HS-5 (cell line): ENCODE results near the gene AKT1S1.
"Not testable (repeated sequence)": the region's sequence is repeated elsewhere in the genome, so short reads cannot be mapped to it uniquely, and the experiment has no call there.

ENCODE experiments used
- DNase-seq: peaks from one replicate; pipeline ENCODE4 v3.0.0-alpha.2; 2012; ENCODE audit warnings: low read depth

Gene AKT1S1

DNA sequence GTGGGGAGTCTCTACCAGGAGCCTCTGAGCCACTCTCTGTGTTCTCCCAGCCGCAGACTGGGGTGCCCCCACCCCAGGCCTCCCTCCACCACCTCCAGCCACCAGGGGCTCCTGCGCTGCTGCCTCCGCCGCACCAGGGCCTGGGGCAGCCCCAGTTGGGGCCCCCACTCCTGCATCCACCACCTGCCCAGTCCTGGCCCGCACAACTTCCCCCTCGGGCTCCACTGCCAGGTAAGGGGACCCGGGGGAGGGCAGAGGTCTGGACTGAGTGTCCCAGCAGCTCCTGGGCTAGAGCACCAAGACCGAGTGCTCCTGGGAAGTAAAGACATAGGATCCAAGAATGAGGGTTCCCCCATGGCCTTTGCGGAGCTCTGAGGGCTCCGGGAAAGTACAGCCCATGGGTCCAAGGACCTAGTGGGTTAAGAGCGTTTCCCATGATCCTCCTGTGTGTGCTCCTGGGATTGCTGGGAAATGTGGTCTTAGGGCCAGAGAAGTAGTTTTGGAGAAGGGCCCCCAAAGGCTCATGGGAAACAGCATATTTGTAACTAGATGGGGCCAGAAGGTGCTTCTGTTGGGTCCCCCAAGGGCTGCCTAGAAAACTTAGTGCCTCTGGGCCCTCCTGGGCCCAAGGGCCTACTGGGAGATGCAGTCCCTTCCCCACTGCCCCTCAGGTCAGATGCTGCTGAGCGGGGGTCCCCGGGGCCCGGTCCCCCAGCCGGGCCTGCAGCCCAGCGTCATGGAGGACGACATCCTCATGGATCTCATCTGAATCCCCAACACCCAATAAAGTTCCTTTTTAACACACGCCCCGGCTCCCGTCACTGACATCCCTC, 40.8 kb downstream of the AKT1S1 start:
- DNase-seq, result no peak

DNA sequence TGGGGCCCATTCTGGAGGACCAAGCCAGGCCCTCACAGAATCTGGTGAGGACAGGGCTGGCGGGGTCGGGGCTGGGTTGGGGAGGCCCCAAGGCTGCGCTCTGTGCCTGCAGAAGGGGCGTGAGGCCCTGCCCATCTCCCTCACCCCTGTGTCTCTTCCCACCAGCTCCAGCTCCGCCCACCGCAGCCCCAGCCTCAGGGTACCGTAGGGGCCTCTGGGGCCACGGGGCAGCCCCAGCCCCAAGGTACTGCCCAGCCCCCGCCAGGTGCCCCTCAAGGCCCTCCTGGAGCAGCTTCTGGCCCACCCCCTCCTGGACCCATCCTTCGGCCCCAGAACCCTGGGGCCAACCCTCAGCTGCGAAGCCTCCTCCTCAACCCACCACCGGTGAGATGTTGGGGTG, 41.6 kb downstream of the AKT1S1 start:
- DNase-seq, result no peak

DNA sequence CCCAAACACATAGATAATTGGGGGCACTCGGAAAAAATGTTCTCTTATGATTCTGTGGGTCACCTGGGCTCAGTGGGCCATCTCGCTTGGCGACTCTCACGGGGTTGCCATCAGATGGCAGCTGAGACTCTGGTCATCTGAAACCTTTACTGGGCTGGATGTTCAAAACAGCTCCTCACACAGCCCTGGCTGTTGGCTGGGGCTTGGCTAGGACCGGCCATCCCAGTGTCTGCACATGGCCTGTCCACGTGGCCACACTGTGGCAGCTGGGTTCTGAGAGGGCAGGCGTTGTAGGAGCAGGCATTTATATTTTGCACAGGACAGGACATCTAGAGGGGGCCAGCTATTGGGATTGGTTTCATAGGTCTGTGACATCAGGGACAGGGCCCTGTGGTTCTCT, 43.6 kb downstream of the AKT1S1 start:
- DNase-seq, result no peak

DNA sequence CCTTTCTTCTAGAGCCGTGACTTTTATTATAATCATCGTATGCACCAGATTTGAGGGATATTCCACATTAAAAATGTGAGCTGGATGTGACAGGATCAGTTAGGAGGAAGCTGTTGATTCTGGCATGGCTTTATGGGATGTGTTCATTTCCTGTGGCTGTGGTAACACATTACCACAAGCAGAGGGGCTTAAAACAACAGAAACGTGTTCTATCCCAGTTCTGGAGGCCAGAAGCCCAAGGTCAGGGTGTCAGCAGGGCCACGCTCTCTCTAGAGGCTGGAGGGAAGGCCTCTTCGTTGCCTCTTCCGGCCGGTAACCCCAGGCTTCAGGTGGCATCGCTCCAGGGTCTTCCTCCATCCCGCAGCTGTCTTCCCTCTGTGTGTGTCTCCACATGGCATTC, 44.6 kb downstream of the AKT1S1 start:
- DNase-seq, result no peak

DNA sequence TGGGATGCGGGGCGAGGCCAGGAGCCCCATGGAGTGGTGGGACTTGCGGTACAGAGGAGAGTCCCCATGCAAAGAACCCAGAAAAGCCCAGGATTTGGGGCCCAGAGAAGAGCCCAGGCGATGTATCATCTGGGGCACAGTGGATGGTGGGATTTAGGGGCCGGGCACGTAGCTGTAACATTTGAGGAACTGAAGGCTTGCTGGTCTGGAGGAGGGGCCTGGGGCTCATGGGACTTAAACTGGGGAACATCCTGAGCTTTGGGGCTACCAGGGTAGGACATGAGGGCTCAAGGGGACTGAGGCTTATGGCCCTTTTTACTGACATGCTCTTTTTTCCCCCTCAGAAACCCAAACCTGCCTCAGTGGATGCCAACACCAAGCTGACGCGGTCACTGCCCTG, 45.6 kb downstream of the AKT1S1 start:
- no peak for DNase-seq

- no peak for DNase-seq
These were observed 46.4 kb downstream of the AKT1S1 start for GRCh38 chr19:49830766-49831165.

DNA sequence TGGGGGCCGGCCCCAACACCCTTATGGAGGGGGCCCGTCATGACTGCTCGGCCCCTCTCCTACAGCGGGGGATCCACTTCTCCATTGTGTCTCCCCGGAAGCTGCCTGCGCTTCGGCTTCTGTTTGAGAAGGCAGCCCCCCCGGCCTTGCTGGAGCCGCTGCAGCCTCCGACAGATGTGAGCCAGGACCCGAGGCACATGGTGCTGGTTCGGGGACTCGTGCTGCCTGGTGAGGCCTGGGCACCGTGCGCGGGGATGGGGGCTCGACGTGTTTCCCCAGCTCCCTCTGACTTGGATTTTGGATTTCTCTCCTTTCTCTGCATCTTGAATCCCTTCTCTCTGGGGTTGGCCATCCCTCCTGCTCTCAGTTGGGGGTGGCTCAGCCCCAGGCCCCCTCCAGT, 47.4 kb downstream of the AKT1S1 start:
- no peak for DNase-seq

- DNase-seq, result no peak
These were observed 48.0 kb downstream of the AKT1S1 start for GRCh38 chr19:49829200-49829599.

DNA sequence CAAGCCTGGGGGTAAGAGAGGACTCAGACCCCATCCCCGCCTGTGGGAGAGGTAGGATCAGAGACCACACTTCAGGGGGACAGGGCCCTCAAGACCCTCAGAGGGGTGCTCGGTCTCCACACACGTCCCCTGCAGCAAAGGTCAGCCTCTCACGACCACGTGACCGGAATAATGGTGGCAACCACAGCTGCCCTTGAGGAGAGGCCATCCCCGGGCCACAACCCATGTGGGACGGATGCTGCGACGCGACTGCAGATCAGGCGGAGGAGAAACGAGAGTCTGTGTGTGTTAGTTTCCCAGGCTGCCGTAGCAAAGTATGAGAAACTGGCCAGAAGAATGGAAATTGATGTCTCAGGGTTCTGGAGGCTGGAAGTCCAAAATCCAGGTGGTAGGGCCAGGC, 50.1 kb downstream of the AKT1S1 start:
- DNase-seq, result no peak

GRCh38 chr19:49824662-49825061, 52.5 kb downstream of the AKT1S1 start:
- no peak for DNase-seq

DNA sequence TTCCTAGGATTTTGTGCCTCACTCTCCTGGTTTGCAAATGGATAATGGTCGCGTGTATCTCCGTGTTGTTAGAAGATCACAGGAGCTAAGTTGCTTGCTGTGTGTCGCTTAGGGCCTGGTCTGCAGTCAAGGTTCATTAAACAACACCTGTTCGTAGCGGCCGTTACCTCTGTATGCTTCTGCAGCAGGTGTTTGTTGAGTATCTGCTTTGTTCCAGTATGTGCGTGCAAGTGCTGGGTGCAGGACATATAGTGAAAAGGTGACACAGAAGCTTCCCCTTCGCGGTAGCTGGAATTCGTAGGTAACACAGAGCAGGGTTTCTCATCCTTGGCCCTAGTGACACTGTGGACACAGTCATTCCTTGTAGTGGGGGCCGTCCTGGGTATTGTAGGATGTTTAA, 53.7 kb downstream of the AKT1S1 start:
- DNase-seq, result no peak

DNA sequence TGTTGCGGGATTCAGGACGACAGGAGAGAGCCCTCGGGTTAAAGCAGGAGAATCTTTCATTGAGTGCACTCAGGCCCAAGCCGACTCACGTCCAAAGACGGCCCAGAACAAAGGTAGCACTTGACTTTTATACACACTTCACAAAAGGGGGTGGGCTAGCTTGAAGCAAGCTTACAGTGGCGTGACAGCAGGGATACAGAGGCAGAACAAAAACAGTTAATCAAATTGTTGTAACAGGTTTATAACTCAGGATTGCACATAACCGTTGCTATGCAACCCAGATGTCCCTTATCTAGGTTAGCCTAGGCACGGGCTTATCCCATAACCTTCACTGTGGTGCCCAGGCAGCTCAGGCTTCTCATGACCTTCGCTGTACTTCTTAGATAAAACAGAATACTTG, 57.0 kb downstream of the AKT1S1 start:
- no peak for DNase-seq

DNA sequence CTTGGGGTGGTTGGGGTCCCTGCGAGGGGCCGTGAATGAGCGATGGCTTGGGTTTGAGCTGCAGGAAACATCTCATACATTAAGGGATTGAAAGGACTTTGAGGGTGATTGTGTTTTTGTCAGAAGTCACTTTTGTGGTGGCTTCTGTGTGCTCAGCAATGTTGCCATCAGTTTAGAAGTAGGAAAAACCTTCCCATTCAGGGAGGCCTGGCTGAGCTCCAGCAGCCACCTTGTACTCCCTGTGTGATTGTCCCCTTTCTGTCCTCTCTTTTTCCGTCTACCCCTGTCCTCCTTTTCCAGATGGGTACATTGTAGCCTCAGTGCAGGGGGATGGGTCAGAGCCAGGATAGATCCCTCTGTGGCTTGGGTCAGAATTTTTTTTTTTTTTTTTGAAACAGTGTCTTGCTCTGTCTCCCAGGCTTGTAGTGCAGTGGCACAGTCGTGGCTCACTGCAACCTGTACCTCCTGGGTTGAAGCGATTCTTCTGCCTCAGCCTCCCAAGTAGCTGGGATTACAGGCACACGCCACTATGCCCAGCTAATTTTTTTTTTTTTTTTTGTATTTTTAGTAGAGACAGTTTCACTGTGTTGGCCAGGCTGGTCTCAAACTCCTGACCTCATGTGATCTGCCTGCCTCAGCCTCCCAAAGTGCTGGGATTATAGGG, 57.6 kb downstream of the AKT1S1 start:
- not testable (repeated sequence) for DNase-seq
